ENCODE measurements around the gene DAPK2. TPM values are rescaled to one million over a fixed set of nuclear protein-coding genes. Genes with fewer than 3 reads are reported as not detected.

Gene DAPK2
- total and polyA plus RNA-seq, 12 donors, result 20.8 to 62.6 (median 38.5) TPM

- Histone ChIP-seq H3K36me3 (no peaks in the 10 kb centered on the region), H3K9me3 (no peaks in the 10 kb centered on the region), H3K27me3 (no peaks in the 10 kb centered on the region), H3K4me1 (peaks cover 4 to 69% (median 11%) of the 10 kb centered on the region in 9 donors), H3K4me3 (no peak overlapping the region), H3K27ac (peak overlapping the region in 1 of 10 donors; percentile 75)
- TF ChIP-seq CTCF (IDR thresholded peaks at IDR 0.05), result no peak
- 63 to 83% methylated on average over 7 of the region's 7 CpGs for WGBS, 2 donors
- intact Hi-C loops (cut with DNase I), result loop anchor here in 3 of 10 donors (5.0 to 10.0 kb wide), 3 partner anchors 146 to 294 kb away; partner anchors contain the start of gene DAPK2 (in 2 of the 3)
- DNase-seq (no peak), ATAC-seq (no peak)
Measured at GRCh38 chr15:63899193-63899592, 147.1 kb downstream of the DAPK2 start.

- ATAC-seq, result peak in 7 of 8 donors; percentile 41 to 67 (median 57)
- Histone ChIP-seq H3K9me3 (no peaks in the 10 kb centered on the region), H3K4me1 (peaks cover 4 to 85% (median 11%) of the 10 kb centered on the region in 9 donors), H3K27ac (peak overlapping the region in 4 of 10 donors; percentile 3 to 70 (median 8)), H3K4me3 (no peak overlapping the region), H3K27me3 (no peaks in the 10 kb centered on the region), H3K36me3 (no peaks in the 10 kb centered on the region)
- WGBS, 2 donors, result 54 to 66% methylated on average over 15 of the region's 15 CpGs
- no peak for DNase-seq
- no peak for TF ChIP-seq CTCF (IDR thresholded peaks at IDR 0.05)
- intact Hi-C loops (cut with DNase I), result loop anchor here in 3 of 10 donors (5.0 to 10.0 kb wide), 3 partner anchors 148 to 292 kb away; partner anchors contain the start of gene DAPK2 (in 2 of the 3)
Measured at GRCh38 chr15:63896336-63897115, 149.8 kb downstream of the DAPK2 start.

- Histone ChIP-seq H3K4me1 (peaks cover 4 to 92% (median 17%) of the 10 kb centered on the region in 9 donors), H3K9me3 (no peaks in the 10 kb centered on the region)
- intact Hi-C loops (cut with DNase I), result loop anchor here in 3 of 10 donors (5.0 to 10.0 kb wide), 3 partner anchors 149 to 291 kb away; partner anchors contain the start of gene DAPK2 (in 2 of the 3)
Measured at GRCh38 chr15:63895787-63896218, 150.5 kb downstream of the DAPK2 start.

More at GRCh38 chr15:63895787-63896218, 150.5 kb downstream of the DAPK2 start:
- no peaks in the 10 kb centered on the region for H3K27me3 ChIP-seq
- H3K36me3 ChIP-seq, result no peaks in the 10 kb centered on the region
- DNase-seq, result no peak
- no peak for TF ChIP-seq CTCF (IDR thresholded peaks at IDR 0.05)
- ATAC-seq, result no peak
- H3K4me3 ChIP-seq, result no peak overlapping the region
- peak overlapping the region in 2 of 10 donors; percentile 6 to 70 for H3K27ac ChIP-seq
- 82 to 84% methylated on average over 8 of the region's 8 CpGs for WGBS, 2 donors
